Activated CD8-positive, alpha-beta T cell treated with anti-CD3 and anti-CD28 coated beads, Interleukin-2, amount 10 ng/mL, durations not matched to agents 7 days and 5 days (primary cell): ENCODE measurements around the gene KCNAB1. TPM values are rescaled to one million over a fixed set of nuclear protein-coding genes. Genes with fewer than 3 reads are reported as not detected.

Experiments
- ATAC-seq: fragments of 150-1000 bp; cut with Tn5 transposase; one replicate; pipeline ENCODE4 v1.10.0; 2021; ENCODE audit warnings: moderate library complexity
- CTCF ChIA-PET: fragments of 350-600 bp; sonication (Branson Sonifier 250); formaldehyde crosslinking; loops from one replicate; lab custom pipeline; 2021; ENCODE audit warnings: antibody characterized with exemption; lab: Charles Lee
- POLR2A ChIA-PET: fragments of 350-600 bp; sonication (Branson Sonifier 250); formaldehyde crosslinking; loops from one replicate; lab custom pipeline; 2021; ENCODE audit warnings: antibody characterized with exemption; lab: Charles Lee
- DNase-seq: peaks from one replicate; pipeline ENCODE4 v3.0.0-alpha.2; 2020
- H3K27ac Mint-ChIP-seq: one replicate; pipeline ENCODE4 v1.8.0; 2021; ENCODE audit warnings: mild to moderate bottlenecking, mixed read lengths
- H3K27me3 Mint-ChIP-seq: one replicate; pipeline ENCODE4 v1.8.0; 2021; ENCODE audit warnings: low read depth, mixed read lengths
- H3K36me3 Mint-ChIP-seq: one replicate; pipeline ENCODE4 v1.8.0; 2021; ENCODE audit warnings: low read depth, mixed read lengths
- H3K4me1 Mint-ChIP-seq: one replicate; pipeline ENCODE4 v1.8.0; 2021; ENCODE audit warnings: low read depth, mixed read lengths
- H3K4me3 Mint-ChIP-seq: one replicate; pipeline ENCODE4 v1.8.0; 2021; ENCODE audit warnings: mild to moderate bottlenecking, mixed read lengths
- H3K9me3 Mint-ChIP-seq: one replicate; pipeline ENCODE4 v1.8.0; 2022; ENCODE audit warnings: mixed read lengths; ENCODE audit not compliant: insufficient read depth
- total RNA-seq, 2 experiments: library from RNA; stranded (reverse); gene quantifications; one replicate each; pipeline ENCODE4 v1.2.3, GENCODE V29; 2021

Gene KCNAB1
- total RNA-seq, 2 experiments from 2014 or later = 0.08 TPM; not detected in 1

DNA sequence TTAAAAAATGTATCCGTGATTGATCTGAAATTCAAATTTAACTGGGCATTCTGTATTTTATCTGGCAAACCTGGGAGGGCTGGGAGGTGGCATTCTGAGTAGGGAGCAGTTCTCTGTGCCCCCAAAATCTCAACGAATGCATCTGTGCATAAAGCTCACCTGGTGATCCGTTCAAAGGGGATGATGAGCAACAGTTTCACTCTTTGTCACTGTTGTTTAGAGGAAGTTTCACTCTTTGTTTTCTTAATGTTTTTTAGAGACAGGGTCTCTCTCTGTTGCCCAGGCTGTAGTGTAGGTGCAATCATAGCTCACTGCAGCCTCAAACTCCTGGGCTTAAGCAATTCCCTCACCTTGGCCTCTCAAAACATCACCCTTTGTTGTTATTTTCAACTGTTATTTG is 247.8 kb downstream of the KCNAB1 start:
- ATAC-seq = no peak
- no peaks in the 10 kb centered on the region for H3K36me3 Mint-ChIP-seq
- no peaks in the 10 kb centered on the region for H3K9me3 Mint-ChIP-seq
- H3K4me1 Mint-ChIP-seq = no peaks in the 10 kb centered on the region
- no peak overlapping the region for H3K27ac Mint-ChIP-seq
- no peak overlapping the region for H3K4me3 Mint-ChIP-seq
- POLR2A ChIA-PET = no interaction called here
- no peak for DNase-seq
- CTCF ChIA-PET = no interaction called here
- H3K27me3 Mint-ChIP-seq = peaks cover 2% of the 10 kb centered on the region

GRCh38 chr3:156371701-156372100 is 251.3 kb downstream of the KCNAB1 start:
- ATAC-seq (no peak), DNase-seq (no peak)
- ChIA-PET CTCF (interaction anchor here (0.7 to 1.0 kb wide), 2 partner anchors 10 to 220 kb away, joined by 3 to 4 read pairs; no protein-coding TSS in a partner anchor), POLR2A (no interaction called here)
- no peak overlapping the region for H3K4me3 Mint-ChIP-seq
- H3K4me1 Mint-ChIP-seq = no peaks in the 10 kb centered on the region
- no peaks in the 10 kb centered on the region for H3K9me3 Mint-ChIP-seq
- H3K27ac Mint-ChIP-seq = no peak overlapping the region
- peaks cover 11% of the 10 kb centered on the region for H3K27me3 Mint-ChIP-seq
- H3K36me3 Mint-ChIP-seq = no peaks in the 10 kb centered on the region

- no peak overlapping the region for H3K4me3 Mint-ChIP-seq
- H3K27ac Mint-ChIP-seq = no peak overlapping the region
- no peak for ATAC-seq
- POLR2A ChIA-PET = no interaction called here
- H3K9me3 Mint-ChIP-seq = no peaks in the 10 kb centered on the region
- no peaks in the 10 kb centered on the region for H3K4me1 Mint-ChIP-seq
- peaks cover 14% of the 10 kb centered on the region for H3K27me3 Mint-ChIP-seq
- no peaks in the 10 kb centered on the region for H3K36me3 Mint-ChIP-seq
- CTCF ChIA-PET = interaction anchor here (1.7 to 2.5 kb wide), 2 partner anchors 10 to 137 kb away, joined by 4 to 10 read pairs; no protein-coding TSS in a partner anchor
- no peak for DNase-seq
Measured at GRCh38 chr3:156373095-156373494, 252.7 kb downstream of the KCNAB1 start.

DNA sequence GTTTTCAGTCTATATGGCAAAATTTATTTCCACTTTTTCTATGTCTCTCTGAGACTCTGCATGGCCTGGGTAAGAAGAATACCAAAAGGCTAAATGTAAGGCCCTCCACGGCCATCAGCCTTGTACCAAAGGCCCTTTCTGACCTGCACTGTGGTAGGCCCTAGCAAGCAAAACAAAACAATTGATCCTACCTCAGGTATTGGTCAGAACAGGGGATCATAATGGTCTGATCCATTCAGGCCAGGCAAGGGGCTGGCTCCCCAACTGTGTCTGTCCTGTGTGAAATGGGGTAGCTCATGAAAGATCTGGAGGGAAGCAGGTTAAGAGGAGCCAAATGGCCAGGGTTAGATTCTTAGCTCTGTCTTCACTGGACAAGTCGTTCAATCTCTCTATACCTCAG is 253.3 kb downstream of the KCNAB1 start:
- peaks cover 14% of the 10 kb centered on the region for H3K27me3 Mint-ChIP-seq
- ATAC-seq (no peak), DNase-seq (no peak)
- no peaks in the 10 kb centered on the region for H3K4me1 Mint-ChIP-seq
- POLR2A ChIA-PET = no interaction called here
- CTCF ChIA-PET = interaction anchor here (1.7 to 2.5 kb wide), 2 partner anchors 9 to 136 kb away, joined by 4 to 10 read pairs; no protein-coding TSS in a partner anchor
- H3K27ac Mint-ChIP-seq = no peak overlapping the region
- no peaks in the 10 kb centered on the region for H3K9me3 Mint-ChIP-seq
- H3K36me3 Mint-ChIP-seq = no peaks in the 10 kb centered on the region
- no peak overlapping the region for H3K4me3 Mint-ChIP-seq

DNA sequence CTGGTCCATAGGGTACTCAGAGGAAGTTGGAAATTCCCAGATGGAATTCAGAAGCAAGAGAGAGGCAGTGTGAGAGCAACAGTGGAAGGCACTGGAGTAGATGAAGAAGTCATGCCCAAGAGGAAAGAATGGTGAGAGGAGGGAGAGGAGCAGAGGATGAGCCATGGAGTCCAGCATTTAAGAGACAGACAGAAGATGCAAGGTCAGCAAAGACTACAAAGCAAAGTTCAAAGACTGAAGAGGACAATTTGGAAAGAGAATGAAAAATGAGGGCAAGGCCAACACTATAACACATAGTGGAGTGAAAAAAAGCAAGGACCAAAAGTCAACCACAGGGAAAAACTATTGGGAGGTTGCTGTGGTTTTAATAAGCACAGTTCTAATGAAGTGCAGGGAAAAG is 255.8 kb downstream of the KCNAB1 start:
- H3K36me3 Mint-ChIP-seq = no peaks in the 10 kb centered on the region
- peaks cover 15% of the 10 kb centered on the region for H3K27me3 Mint-ChIP-seq
- DNase-seq = no peak
- POLR2A ChIA-PET = no interaction called here
- H3K27ac Mint-ChIP-seq = no peak overlapping the region
- CTCF ChIA-PET = no interaction called here
- ATAC-seq = no peak
- H3K4me3 Mint-ChIP-seq = no peak overlapping the region
- H3K4me1 Mint-ChIP-seq = no peaks in the 10 kb centered on the region
- H3K9me3 Mint-ChIP-seq = no peaks in the 10 kb centered on the region

DNA sequence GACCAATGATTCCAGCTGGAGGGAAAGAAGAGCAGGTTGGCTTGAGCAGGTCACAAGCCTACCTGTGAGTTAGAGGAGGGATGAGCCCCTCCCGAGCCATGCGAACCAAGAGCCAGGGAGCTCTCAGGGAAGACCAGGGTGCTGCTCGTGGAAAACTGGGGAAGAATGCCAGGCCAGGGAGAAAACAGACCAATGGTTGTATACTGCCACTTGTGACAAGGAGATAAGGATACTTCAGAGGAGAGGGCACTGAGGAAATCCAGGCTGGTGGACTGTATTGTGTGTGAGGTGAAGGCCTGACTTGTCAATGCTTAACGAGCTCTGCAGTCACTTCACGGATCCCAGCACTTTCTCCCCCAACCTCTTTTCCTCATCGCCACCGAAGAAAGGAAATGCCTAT is 256.9 kb downstream of the KCNAB1 start:
- H3K27ac Mint-ChIP-seq = no peak overlapping the region
- no peaks in the 10 kb centered on the region for H3K4me1 Mint-ChIP-seq
- no peak overlapping the region for H3K4me3 Mint-ChIP-seq
- ATAC-seq = no peak
- no peaks in the 10 kb centered on the region for H3K9me3 Mint-ChIP-seq
- H3K36me3 Mint-ChIP-seq = no peaks in the 10 kb centered on the region
- ChIA-PET CTCF (no interaction called here), POLR2A (no interaction called here)
- DNase-seq = no peak
- peaks cover 15% of the 10 kb centered on the region for H3K27me3 Mint-ChIP-seq

GRCh38 chr3:156377718-156378117 is 257.3 kb downstream of the KCNAB1 start:
- no peak for ATAC-seq
- H3K9me3 Mint-ChIP-seq = no peaks in the 10 kb centered on the region
- no peak overlapping the region for H3K4me3 Mint-ChIP-seq
- H3K4me1 Mint-ChIP-seq = no peaks in the 10 kb centered on the region
- ChIA-PET POLR2A (no interaction called here), CTCF (no interaction called here)
- H3K27ac Mint-ChIP-seq = no peak overlapping the region
- no peak for DNase-seq
- peaks cover 15% of the 10 kb centered on the region for H3K27me3 Mint-ChIP-seq
- no peaks in the 10 kb centered on the region for H3K36me3 Mint-ChIP-seq

- ATAC-seq = no peak
- H3K36me3 Mint-ChIP-seq = no peaks in the 10 kb centered on the region
- peaks cover 15% of the 10 kb centered on the region for H3K27me3 Mint-ChIP-seq
- no peak for DNase-seq
- ChIA-PET CTCF (interaction anchor here (0.6 kb wide), 1 partner anchor 253 kb away, joined by 3 read pairs; no protein-coding TSS in a partner anchor), POLR2A (no interaction called here)
- no peaks in the 10 kb centered on the region for H3K9me3 Mint-ChIP-seq
- no peak overlapping the region for H3K27ac Mint-ChIP-seq
- H3K4me1 Mint-ChIP-seq = no peaks in the 10 kb centered on the region
- no peak overlapping the region for H3K4me3 Mint-ChIP-seq
Measured at GRCh38 chr3:156378871-156379270, 258.5 kb downstream of the KCNAB1 start.

DNA sequence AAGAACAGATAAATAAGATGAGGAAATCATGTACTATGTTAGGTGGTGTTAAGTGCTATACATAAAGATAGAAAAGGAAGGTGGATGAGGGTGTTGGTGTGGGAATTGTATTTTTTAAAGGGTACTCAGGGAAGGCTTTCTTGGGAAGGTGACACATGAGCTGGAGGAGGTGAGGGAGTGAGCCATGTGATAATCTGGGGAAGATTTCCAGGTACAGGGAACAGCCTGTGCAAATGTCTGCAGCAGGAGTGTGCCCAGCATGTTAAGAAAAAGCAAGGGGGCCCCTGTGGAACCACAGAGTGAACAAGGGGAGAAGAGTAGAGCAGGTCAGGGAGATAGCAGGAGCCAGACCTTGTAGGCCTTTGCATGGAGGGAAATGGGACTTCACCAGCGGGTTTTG is 258.9 kb downstream of the KCNAB1 start:
- CTCF ChIA-PET = interaction anchor here (0.6 to 1.2 kb wide), 2 partner anchors 228 to 254 kb away, joined by 3 read pairs; no protein-coding TSS in a partner anchor
- H3K27me3 Mint-ChIP-seq = peaks cover 16% of the 10 kb centered on the region
- no peak overlapping the region for H3K27ac Mint-ChIP-seq
- no peaks in the 10 kb centered on the region for H3K9me3 Mint-ChIP-seq
- POLR2A ChIA-PET = no interaction called here
- no peaks in the 10 kb centered on the region for H3K4me1 Mint-ChIP-seq
- no peak for ATAC-seq
- H3K36me3 Mint-ChIP-seq = no peaks in the 10 kb centered on the region
- no peak for DNase-seq
- no peak overlapping the region for H3K4me3 Mint-ChIP-seq

GRCh38 chr3:156381253-156381652 is 260.9 kb downstream of the KCNAB1 start:
- H3K9me3 Mint-ChIP-seq = no peaks in the 10 kb centered on the region
- CTCF ChIA-PET = interaction anchor here (1.0 to 4.3 kb wide), 6 partner anchors 10 to 757 kb away, joined by 3 to 61 read pairs (median 4); no protein-coding TSS in a partner anchor
- no peaks in the 10 kb centered on the region for H3K36me3 Mint-ChIP-seq
- no peak overlapping the region for H3K27ac Mint-ChIP-seq
- peaks cover 21% of the 10 kb centered on the region for H3K27me3 Mint-ChIP-seq
- no peak for ATAC-seq
- no peaks in the 10 kb centered on the region for H3K4me1 Mint-ChIP-seq
- no peak overlapping the region for H3K4me3 Mint-ChIP-seq
- no peak for DNase-seq
- POLR2A ChIA-PET = no interaction called here

- POLR2A ChIA-PET = interaction anchor here (0.6 kb wide), 1 partner anchor 60 kb away, joined by 3 read pairs; no protein-coding TSS in a partner anchor
- no peak overlapping the region for H3K27ac Mint-ChIP-seq
- ATAC-seq (no peak), DNase-seq (peak; percentile 29)
- H3K36me3 Mint-ChIP-seq = no peaks in the 10 kb centered on the region
- peaks cover 17% of the 10 kb centered on the region for H3K27me3 Mint-ChIP-seq
- H3K4me1 Mint-ChIP-seq = no peaks in the 10 kb centered on the region
- no peaks in the 10 kb centered on the region for H3K9me3 Mint-ChIP-seq
- no peak overlapping the region for H3K4me3 Mint-ChIP-seq
- CTCF ChIA-PET = interaction anchor here (0.7 to 4.3 kb wide), 14 partner anchors 9 to 755 kb away, joined by 3 to 61 read pairs (median 3); partner anchors contain the start of gene C3orf33
Measured at GRCh38 chr3:156382458-156383346, 262.3 kb downstream of the KCNAB1 start.

- ChIA-PET CTCF (interaction anchor here (0.7 to 4.3 kb wide), 6 partner anchors 10 to 233 kb away, joined by 3 to 61 read pairs (median 5); no protein-coding TSS in a partner anchor), POLR2A (no interaction called here)
- ATAC-seq (no peak), DNase-seq (no peak)
- H3K4me3 Mint-ChIP-seq = no peak overlapping the region
- H3K9me3 Mint-ChIP-seq = no peaks in the 10 kb centered on the region
- peaks cover 20% of the 10 kb centered on the region for H3K27me3 Mint-ChIP-seq
- no peaks in the 10 kb centered on the region for H3K4me1 Mint-ChIP-seq
- H3K27ac Mint-ChIP-seq = no peak overlapping the region
- H3K36me3 Mint-ChIP-seq = no peaks in the 10 kb centered on the region
Measured at GRCh38 chr3:156383441-156384025, 263.2 kb downstream of the KCNAB1 start.
